WTC11 (cell line): ENCODE results near the gene POMT1. TPM values are rescaled to one million over a fixed set of nuclear protein-coding genes. Genes with fewer than 3 reads are reported as not detected.

ENCODE experiments used
- ATAC-seq: fragments of 200-7000 bp; cut with Tn5 transposase; 2 replicates; pipeline ENCODE4 v1.10.0; 2021; ENCODE audit warnings: mild to moderate bottlenecking, moderate library complexity
- CTCF ChIA-PET: fragments of 300-600 bp; sonication (Branson Sonifier 250); formaldehyde crosslinking; loops from one replicate; lab custom pipeline; 2021; ENCODE audit warnings: antibody characterized with exemption; lab: Charles Lee
- POLR2A ChIA-PET: fragments of 350-600 bp; sonication (Branson Sonifier 250); formaldehyde crosslinking; loops from one replicate; lab custom pipeline; 2021; ENCODE audit warnings: antibody characterized with exemption; lab: Charles Lee
- DNase-seq: peaks from one replicate; pipeline ENCODE4 v3.0.0; 2021; ENCODE audit warnings: low spot score
- H3K27ac Mint-ChIP-seq: 2 replicates; pipeline ENCODE4 v1.8.0; 2021; ENCODE audit warnings: mixed read lengths
- H3K27me3 Mint-ChIP-seq: 2 replicates; pipeline ENCODE4 v1.8.0; 2021; ENCODE audit warnings: low read depth, mild to moderate bottlenecking, moderate library complexity, mixed read lengths
- H3K36me3 Mint-ChIP-seq: 2 replicates; pipeline ENCODE4 v1.8.0; 2021; ENCODE audit warnings: mixed read lengths
- H3K4me1 Mint-ChIP-seq: 2 replicates; pipeline ENCODE4 v1.8.0; 2022; ENCODE audit warnings: mixed read lengths
- H3K4me3 Mint-ChIP-seq: 2 replicates; pipeline ENCODE4 v1.8.0; 2021; ENCODE audit warnings: mild to moderate bottlenecking, moderate library complexity, mixed read lengths
- H3K9me3 Mint-ChIP-seq: 2 replicates; pipeline ENCODE4 v1.8.0; 2021; ENCODE audit warnings: mixed read lengths
- CBFB ChIP-seq: sonication (generic); formaldehyde crosslinking; IDR thresholded peaks from 2 replicates; pipeline ENCODE4 v1.8.1; 2022; ENCODE audit warnings: mild to moderate bottlenecking, low read depth, missing genetic modification reagents
- E2F5 ChIP-seq: sonication (generic); formaldehyde crosslinking; IDR thresholded peaks from 2 replicates; pipeline ENCODE4 v1.8.1; 2022; ENCODE audit warnings: mild to moderate bottlenecking, moderate library complexity, missing genetic modification reagents
- ETV6 ChIP-seq: sonication (generic); formaldehyde crosslinking; IDR thresholded peaks from 2 replicates; pipeline ENCODE4 v1.8.1; 2022; ENCODE audit warnings: mild to moderate bottlenecking, missing genetic modification reagents
- FOXK1 ChIP-seq: sonication (generic); formaldehyde crosslinking; IDR thresholded peaks from 2 replicates; pipeline ENCODE4 v1.8.0; 2022; ENCODE audit warnings: mild to moderate bottlenecking, moderate library complexity, missing genetic modification reagents
- GABPB1 ChIP-seq: sonication (generic); formaldehyde crosslinking; IDR thresholded peaks from 2 replicates; pipeline ENCODE4 v1.8.1; 2023; ENCODE audit warnings: mild to moderate bottlenecking, missing genetic modification reagents
- KAT7 ChIP-seq: sonication (generic); formaldehyde crosslinking; IDR thresholded peaks from 2 replicates; pipeline ENCODE4 v1.8.1; 2023; ENCODE audit warnings: missing genetic modification reagents, mild to moderate bottlenecking, borderline replicate concordance
- MXD4 ChIP-seq: fragments of 250-450 bp; sonication (Bioruptor Pico); IDR thresholded peaks from 2 replicates; pipeline ENCODE4 v1.8.0; 2021; ENCODE audit warnings: mild to moderate bottlenecking, moderate library complexity, borderline replicate concordance
- MYBL2 ChIP-seq: sonication (generic); formaldehyde crosslinking; IDR thresholded peaks from 2 replicates; pipeline ENCODE4 v1.8.1; 2023; ENCODE audit warnings: mild to moderate bottlenecking, moderate library complexity, missing genetic modification reagents
- NFATC4 ChIP-seq: fragments of 250-450 bp; sonication (Bioruptor Pico); IDR thresholded peaks from 2 replicates; pipeline ENCODE4 v1.9.0; 2021; ENCODE audit warnings: mild to moderate bottlenecking
- NR1H2 ChIP-seq: sonication (generic); formaldehyde crosslinking; IDR thresholded peaks from 2 replicates; pipeline ENCODE4 v1.9.0; 2021; ENCODE audit warnings: mild to moderate bottlenecking, moderate library complexity, missing genetic modification reagents
- NR2C2 ChIP-seq: sonication (generic); formaldehyde crosslinking; IDR thresholded peaks from 2 replicates; pipeline ENCODE4 v1.8.0; 2022; ENCODE audit warnings: mild to moderate bottlenecking, missing genetic modification reagents
- STAT6 ChIP-seq: sonication (generic); formaldehyde crosslinking; conservative IDR thresholded peaks from 2 replicates; pipeline ENCODE4 v1.8.1; 2023; ENCODE audit warnings: mild to moderate bottlenecking, low read depth, missing genetic modification reagents, moderate library complexity
- TP53 ChIP-seq: sonication (generic); formaldehyde crosslinking; IDR thresholded peaks from 2 replicates; pipeline ENCODE4 v1.8.1; 2023; ENCODE audit warnings: mild to moderate bottlenecking, missing genetic modification reagents
- ZNF425 ChIP-seq: fragments of 250-450 bp; sonication (Bioruptor Pico); conservative IDR thresholded peaks from 2 replicates; pipeline ENCODE4 v1.9.0; 2021; ENCODE audit warnings: mild to moderate bottlenecking
- total RNA-seq: library from RNA; stranded (reverse); gene quantifications from 3 replicates; pipeline ENCODE4 v1.2.3, GENCODE V29; 2021
- TF ChIP-seq, protein P1 (sequence below): sonication (generic); formaldehyde crosslinking; IDR thresholded peaks from 2 replicates; pipeline ENCODE4 v1.8.0; 2022; ENCODE audit warnings: mild to moderate bottlenecking, missing genetic modification reagents
- TF ChIP-seq, protein P2 (sequence below): sonication (generic); formaldehyde crosslinking; IDR thresholded peaks from 2 replicates; pipeline ENCODE4 v1.8.1; 2023; ENCODE audit warnings: mild to moderate bottlenecking, missing genetic modification reagents
- TF ChIP-seq, protein P3 (sequence below): fragments of 200-600 bp; IDR thresholded peaks from 2 replicates; pipeline ENCODE4 v1.8.0; 2022; ENCODE audit warnings: antibody characterized with exemption

The POMT1 gene
- total RNA-seq, 1 experiment from 2014 or later = 36.2 TPM

DNA sequence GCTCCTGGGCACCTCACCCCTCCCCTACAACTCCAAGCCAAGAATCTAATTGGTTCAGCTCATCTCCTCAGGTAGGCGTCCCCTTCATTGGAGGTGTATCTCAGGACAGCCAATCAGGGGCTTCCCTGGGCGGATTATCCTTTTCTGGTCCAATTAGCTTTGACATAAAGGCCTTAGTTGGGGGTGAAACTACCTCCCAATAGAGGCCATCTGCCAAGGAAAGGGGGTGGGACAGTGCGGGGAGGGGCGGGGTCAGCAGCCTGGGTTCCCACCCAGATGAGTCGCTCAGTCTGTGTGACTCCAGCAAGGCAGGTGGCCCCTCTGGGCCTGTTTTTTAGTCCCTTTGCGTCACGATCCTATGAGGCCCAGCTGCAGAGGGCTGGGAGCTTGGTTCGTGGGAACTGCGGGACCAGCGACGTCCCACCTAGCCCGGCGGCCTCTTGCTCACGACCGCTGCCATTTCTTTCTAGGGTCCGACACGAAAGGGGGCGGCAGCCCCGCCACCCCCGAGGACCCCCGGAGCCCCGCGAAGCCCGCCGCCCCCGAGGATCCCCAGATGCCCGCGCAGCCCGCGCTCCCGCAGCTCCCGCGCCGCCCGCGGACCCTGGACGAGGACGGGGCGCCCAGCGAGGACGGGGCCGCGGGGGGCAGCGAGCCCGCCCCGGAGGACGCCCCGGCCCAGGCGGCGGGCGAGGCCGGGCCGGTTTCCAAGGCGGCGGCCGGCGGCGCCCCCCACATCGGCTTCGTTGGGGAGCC is 51.5 kb downstream of the POMT1 start (continued):
- TF ChIP-seq ETV6 (CRISPR knock-in tag) = no peak
- TF ChIP-seq NFATC4 = no peak
- TF ChIP-seq, protein P1, sequence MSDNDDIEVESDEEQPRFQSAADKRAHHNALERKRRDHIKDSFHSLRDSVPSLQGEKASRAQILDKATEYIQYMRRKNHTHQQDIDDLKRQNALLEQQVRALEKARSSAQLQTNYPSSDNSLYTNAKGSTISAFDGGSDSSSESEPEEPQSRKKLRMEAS (CRISPR knock-in tag) = no peak
- TF ChIP-seq NR2C2 = no peak
- TF ChIP-seq NR1H2 (CRISPR knock-in tag) = no peak
- no peak for TF ChIP-seq ZNF425 (CRISPR knock-in tag)
- TF ChIP-seq, all 79 proteins: peak for 0

DNA sequence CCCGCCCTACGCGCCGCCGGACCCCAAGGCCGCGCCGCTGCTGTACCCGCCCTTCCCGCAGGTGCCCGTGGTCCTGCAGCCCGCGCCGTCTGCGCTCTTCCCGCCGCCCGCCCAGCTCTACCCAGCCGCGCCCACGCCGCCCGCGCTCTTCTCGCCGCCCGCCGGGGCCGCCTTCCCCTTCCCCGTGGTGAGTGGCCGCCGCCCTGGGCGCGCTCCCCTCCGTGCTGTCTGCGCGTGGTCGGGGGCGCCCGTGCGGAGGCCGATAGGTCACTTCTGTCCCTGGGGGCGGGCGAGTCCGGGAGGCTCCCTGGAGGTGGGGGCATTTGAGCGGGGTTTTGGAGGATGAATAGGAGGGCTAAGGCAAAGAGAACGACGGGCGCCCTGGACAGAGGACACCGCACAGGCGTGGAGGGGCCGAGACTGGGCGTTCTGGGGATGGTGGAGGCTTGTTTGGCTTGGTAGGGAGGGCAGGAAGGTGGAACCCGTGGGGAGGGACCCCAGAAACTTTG is 52.2 kb downstream of the POMT1 start:
- peaks cover 61% of the 10 kb centered on the region for H3K27me3 Mint-ChIP-seq
- peaks cover 13% of the 10 kb centered on the region for H3K9me3 Mint-ChIP-seq
- ChIA-PET POLR2A (no interaction called here), CTCF (interaction anchor here (1.0 to 1.3 kb wide), 2 partner anchors 10 to 37 kb away, joined by 3 to 5 read pairs; partner anchors contain the start of gene PRRT1B)
- no peak overlapping the region for H3K27ac Mint-ChIP-seq
- peak overlapping the region; percentile 65 for H3K4me3 Mint-ChIP-seq
- DNase-seq = no peak
- peak; percentile 48 for ATAC-seq
- peaks cover 2% of the 10 kb centered on the region; the same call in 1 of the 2 replicates for H3K36me3 Mint-ChIP-seq
- peaks cover 3% of the 10 kb centered on the region; the same call in 1 of the 2 replicates for H3K4me1 Mint-ChIP-seq
- TF ChIP-seq FOXK1 = no peak
- no peak; the same call in 1 of the 2 replicates for TF ChIP-seq KAT7 (CRISPR knock-in tag)
- no peak for TF ChIP-seq MYBL2 (CRISPR knock-in tag)
- no peak for TF ChIP-seq CBFB (CRISPR knock-in tag)
- TF ChIP-seq E2F5 = 0 out of 2 replicates have a peak, but pooled peaks have one; percentile 26

GRCh38 chr9:131555841-131556673 is 53.3 kb downstream of the POMT1 start:
- no peak for DNase-seq
- Mint-ChIP-seq H3K27ac (no peak overlapping the region), H3K4me1 (peaks cover 3% of the 10 kb centered on the region; the same call in 1 of the 2 replicates), H3K9me3 (peaks cover 18% of the 10 kb centered on the region), H3K4me3 (peak overlapping the region; percentile 20), H3K36me3 (peaks cover 2% of the 10 kb centered on the region; the same call in 1 of the 2 replicates), H3K27me3 (peaks cover 55% of the 10 kb centered on the region)
- TF ChIP-seq, protein P2, sequence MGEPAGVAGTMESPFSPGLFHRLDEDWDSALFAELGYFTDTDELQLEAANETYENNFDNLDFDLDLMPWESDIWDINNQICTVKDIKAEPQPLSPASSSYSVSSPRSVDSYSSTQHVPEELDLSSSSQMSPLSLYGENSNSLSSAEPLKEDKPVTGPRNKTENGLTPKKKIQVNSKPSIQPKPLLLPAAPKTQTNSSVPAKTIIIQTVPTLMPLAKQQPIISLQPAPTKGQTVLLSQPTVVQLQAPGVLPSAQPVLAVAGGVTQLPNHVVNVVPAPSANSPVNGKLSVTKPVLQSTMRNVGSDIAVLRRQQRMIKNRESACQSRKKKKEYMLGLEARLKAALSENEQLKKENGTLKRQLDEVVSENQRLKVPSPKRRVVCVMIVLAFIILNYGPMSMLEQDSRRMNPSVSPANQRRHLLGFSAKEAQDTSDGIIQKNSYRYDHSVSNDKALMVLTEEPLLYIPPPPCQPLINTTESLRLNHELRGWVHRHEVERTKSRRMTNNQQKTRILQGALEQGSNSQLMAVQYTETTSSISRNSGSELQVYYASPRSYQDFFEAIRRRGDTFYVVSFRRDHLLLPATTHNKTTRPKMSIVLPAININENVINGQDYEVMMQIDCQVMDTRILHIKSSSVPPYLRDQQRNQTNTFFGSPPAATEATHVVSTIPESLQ = no peak
- TF ChIP-seq STAT6 (CRISPR knock-in tag) (no peak), MXD4 (CRISPR knock-in tag) (no peak), TP53 (no peak), GABPB1 (CRISPR knock-in tag) (no peak)
- TF ChIP-seq, protein P3, sequence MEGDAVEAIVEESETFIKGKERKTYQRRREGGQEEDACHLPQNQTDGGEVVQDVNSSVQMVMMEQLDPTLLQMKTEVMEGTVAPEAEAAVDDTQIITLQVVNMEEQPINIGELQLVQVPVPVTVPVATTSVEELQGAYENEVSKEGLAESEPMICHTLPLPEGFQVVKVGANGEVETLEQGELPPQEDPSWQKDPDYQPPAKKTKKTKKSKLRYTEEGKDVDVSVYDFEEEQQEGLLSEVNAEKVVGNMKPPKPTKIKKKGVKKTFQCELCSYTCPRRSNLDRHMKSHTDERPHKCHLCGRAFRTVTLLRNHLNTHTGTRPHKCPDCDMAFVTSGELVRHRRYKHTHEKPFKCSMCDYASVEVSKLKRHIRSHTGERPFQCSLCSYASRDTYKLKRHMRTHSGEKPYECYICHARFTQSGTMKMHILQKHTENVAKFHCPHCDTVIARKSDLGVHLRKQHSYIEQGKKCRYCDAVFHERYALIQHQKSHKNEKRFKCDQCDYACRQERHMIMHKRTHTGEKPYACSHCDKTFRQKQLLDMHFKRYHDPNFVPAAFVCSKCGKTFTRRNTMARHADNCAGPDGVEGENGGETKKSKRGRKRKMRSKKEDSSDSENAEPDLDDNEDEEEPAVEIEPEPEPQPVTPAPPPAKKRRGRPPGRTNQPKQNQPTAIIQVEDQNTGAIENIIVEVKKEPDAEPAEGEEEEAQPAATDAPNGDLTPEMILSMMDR = no peak
- no peak for ATAC-seq
- ChIA-PET POLR2A (interaction anchor here (0.5 to 1.5 kb wide), 2 partner anchors 10 to 173 kb away, joined by 3 to 4 read pairs; no protein-coding TSS in a partner anchor), CTCF (no interaction called here)
